ELR (cell line): Measurements from ENCODE around the gene CCDC107.

Experiments used
- DNase-seq: peaks from one replicate; pipeline ENCODE4 v3.0.0-alpha.2; 2015; ENCODE audit warnings: low read depth

The CCDC107 gene

DNA sequence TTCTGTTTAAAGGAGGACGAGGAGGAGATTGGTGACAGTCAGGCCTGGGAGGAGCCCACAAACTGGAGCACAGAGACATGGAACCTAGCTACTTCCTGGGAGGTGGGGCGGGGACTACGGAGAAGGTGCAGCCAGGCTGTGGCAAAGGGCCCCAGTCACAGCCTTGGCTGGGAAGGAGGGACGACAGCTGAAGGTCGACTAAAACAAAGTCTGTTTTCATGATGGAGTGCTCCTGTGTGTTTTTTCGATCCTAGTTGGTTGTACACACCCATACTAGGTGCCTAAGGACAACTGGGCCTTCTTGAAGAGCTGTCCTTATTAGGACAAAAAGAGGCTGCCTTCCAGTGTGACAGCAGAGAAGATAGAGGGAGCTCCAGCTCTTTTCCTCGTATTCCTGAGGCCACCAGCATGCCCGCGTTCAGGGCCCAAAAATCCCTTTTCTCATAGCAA lies 2.9 kb downstream of the CCDC107 start:
- peak; percentile 46 for DNase-seq

DNA sequence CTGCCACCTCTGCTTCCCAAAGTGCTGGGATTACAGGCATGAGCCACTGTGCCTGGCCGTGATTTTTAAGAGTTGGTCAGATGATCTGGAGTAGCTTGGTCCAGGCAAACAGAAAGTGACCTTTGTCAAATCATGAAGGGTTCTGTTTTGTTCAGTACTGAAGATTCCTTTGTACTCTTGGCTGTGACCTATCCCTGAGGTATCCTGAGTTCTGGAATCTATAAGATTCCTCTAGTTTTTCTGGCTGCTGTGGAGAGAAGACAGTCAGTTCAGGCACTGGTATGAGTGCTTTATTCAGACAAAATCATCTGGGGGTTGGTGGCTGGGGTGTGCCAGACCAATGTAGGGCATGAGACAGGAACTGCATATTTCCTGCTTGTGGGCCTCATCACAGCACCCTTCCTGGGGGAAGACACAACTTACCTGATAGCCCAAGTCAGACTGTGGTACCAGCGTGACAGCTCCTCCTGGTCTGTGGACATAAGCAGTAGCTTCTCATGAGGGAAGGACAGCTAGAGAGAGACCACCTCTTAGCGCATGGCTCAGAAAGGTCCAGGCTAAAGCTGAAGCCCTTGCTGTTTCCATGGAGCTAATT lies 3.8 kb downstream of the CCDC107 start:
- no peak for DNase-seq

- no peak for DNase-seq
Measured at GRCh38 chr9:35662437-35662836, 4.3 kb downstream of the CCDC107 start.

DNA sequence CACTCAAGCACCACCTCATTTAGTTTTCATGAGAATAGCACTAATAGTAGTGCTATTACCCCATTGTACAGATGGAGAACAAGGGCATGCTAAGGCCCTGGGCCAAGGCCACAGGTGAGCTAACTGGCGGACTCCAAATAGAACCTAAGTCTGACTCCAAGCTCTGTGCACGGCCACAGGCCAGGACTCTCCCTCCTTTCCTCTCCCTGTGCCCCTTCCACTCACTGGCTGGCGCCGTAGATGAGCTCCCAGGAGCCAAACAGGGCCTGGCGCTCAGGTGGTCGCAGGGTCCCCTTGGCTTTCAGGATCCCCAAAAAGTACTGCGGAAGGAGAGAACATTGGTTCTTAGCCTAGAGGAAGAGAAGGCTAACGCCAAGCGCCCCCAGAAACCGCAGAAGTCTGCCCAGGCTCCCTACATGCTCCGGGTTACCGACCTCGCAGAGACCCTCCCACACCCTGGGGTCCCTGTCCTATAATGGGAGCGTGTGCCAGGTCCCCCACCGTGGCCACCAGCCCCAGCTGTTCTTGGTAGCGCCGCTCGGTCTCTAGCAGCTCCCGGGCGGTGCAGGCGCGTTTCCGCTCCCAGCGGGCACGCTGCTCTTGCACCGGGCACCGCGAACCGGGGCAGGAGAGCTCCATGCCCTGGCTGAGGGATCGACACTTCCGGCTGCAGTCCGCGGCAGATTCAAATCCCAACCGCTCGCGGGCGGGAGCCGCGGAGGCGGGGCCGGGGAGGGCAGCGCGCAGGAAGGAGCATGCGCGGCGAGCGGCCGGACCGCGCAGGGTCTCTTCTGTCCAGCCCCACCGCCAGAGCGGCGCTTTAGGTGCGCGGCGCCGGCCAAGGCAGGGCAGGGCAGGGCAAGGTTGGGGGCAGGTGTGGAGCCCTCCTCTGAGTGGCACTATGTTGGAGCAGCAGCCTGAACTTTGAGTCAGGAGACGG lies 6.7 kb downstream of the CCDC107 start, which contains the start of gene ARHGEF39:
ARHGEF39 (minus strand) TSS at position 665 of the 940 bp plus-strand sequence; CDS start at position 639, 26 bp downstream.
- DNase-seq, result peak; percentile 88

DNA sequence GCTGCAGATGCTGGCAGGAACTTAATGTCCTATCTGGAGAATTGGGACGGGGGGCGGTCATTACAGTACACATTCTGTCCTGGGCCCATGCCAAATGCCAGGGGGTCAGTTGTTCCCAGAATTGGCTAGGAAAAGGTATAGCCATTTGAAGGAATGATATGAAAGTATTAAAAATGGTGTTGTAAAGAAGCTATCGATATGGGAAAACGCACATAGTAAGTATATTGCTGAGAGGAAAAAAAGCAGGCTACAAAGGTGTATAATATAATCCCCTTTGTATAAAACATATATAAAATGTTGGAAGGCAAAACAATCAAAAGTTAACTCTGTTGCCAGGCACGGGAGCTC lies 7.4 kb downstream of the CCDC107 start:
- no peak for DNase-seq

DNA sequence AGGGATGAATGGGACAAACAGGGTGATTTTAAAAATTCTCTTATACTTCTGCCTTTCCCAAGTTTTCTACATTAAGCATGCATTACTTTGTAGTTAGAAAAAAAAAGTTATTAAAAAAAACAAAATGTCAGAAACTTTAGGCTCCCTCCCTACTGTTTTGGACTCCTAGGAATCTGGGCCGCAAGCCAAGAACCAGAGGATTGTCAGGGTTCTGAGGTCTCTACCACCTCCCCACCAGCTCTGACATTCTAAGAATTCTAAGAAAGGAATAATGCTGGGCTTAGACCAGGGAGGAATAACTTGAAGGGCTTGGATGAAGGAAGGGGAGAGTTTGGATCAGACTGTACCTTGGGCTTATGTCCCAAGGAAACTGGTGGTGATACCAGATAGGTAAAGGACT lies 8.0 kb downstream of the CCDC107 start:
- DNase-seq, result no peak

DNA sequence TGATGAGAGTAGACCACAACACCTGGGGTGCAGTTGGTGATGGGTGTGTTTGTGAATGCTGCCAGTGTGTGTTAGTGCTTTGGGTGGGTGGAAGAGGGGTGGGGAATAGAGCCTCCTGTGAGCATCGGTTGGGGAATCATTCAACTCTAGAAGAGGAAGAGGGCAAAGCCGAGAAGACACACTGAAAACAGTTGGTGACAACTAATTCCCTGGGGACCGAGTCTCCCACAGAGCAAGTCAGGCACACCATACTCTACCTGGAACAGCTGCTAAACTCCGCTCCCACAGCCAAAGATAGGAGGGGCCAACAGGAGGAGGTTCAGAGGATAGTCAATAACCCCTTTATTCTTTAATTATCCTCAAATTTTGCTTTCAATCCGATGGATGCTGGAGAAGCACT lies 8.5 kb downstream of the CCDC107 start:
- no peak for DNase-seq

GRCh38 chr9:35667939-35668338 lies 9.8 kb downstream of the CCDC107 start:
- DNase-seq, result no peak

- DNase-seq, result peak; percentile 57
Measured at GRCh38 chr9:35669331-35670145, 11.4 kb downstream of the CCDC107 start.

- no peak for DNase-seq
Measured at GRCh38 chr9:35673132-35674024, 15.3 kb downstream of the CCDC107 start, which contains the start of gene CA9. TSS of gene CA9 (plus strand) at chr9:35673928. CDS start at chr9:35673960, 32 bp downstream.

- DNase-seq, result no peak
Measured at GRCh38 chr9:35674025-35674361, 15.9 kb downstream of the CCDC107 start.

GRCh38 chr9:35675204-35675603 lies 17.1 kb downstream of the CCDC107 start:
- no peak for DNase-seq

DNA sequence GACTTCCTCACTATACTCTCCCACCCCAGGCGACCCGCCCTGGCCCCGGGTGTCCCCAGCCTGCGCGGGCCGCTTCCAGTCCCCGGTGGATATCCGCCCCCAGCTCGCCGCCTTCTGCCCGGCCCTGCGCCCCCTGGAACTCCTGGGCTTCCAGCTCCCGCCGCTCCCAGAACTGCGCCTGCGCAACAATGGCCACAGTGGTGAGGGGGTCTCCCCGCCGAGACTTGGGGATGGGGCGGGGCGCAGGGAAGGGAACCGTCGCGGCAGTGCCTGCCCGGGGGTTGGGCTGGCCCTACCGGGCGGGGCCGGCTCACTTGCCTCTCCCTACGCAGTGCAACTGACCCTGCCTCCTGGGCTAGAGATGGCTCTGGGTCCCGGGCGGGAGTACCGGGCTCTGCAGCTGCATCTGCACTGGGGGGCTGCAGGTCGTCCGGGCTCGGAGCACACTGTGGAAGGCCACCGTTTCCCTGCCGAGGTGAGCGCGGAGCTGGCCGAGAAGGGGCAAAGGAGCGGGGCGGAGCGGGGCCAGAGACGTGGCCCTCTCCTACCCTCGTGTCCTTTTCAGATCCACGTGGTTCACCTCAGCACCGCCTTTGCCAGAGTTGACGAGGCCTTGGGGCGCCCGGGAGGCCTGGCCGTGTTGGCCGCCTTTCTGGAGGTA lies 17.8 kb downstream of the CCDC107 start:
- DNase-seq, result no peak

- no peak for DNase-seq
Measured at GRCh38 chr9:35679091-35679490, 21.0 kb downstream of the CCDC107 start.

GRCh38 chr9:35679766-35680330 lies 21.8 kb downstream of the CCDC107 start:
- DNase-seq, result no peak

GRCh38 chr9:35680331-35681105 lies 22.4 kb downstream of the CCDC107 start:
- DNase-seq, result peak; percentile 71

- peak; percentile 39 for DNase-seq
Measured at GRCh38 chr9:35681341-35682002, 23.4 kb downstream of the CCDC107 start.

DNA sequence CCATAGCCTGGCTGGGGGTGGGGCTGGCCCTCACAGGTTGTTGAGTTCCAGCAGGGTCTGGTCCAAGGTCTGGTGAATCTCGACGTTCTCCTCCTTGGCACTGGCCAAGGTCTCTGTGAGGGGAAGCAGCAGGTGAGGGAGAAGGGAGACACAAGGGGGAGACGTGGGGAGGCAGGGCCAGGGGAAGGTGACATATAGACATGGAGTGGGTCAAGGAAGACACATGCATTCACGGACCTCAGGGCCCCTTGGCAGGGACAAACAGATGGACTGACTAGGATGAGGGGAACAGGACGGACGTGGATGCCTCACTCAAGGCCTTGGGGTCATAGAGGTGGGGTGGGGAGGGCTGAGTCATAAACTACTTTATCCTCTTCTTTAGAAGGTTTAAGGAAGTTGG lies 24.0 kb downstream of the CCDC107 start:
- DNase-seq, result peak; percentile 65
